Thyroid gland (tissue), 4 donors: Measurements from ENCODE around the gene CACNA2D3.

ENCODE experiments used
- CTCF ChIP-seq, 6 experiments: fragments of 200-600 bp in 3 of 6; fragments of 450-650 bp in 3 of 6; sonication (generic) in 3 of 6; IDR thresholded peaks; one replicate each; pipeline ENCODE4 v1.5.1; 2016 to 2019; ENCODE audit warnings: antibody characterized with exemption in 6 of 6, mild to moderate bottlenecking in 2 of 6, inconsistent platforms in 1 of 6, moderate library complexity in 1 of 6
- POLR2A ChIP-seq, 2 donors: fragments of 450-650 bp; IDR thresholded peaks; one replicate each; pipeline ENCODE4 v1.6.1; 2017; ENCODE audit warnings: antibody characterized with exemption in 2 of 2, mild to moderate bottlenecking in 2 of 2, moderate library complexity in 1 of 2

- TF ChIP-seq CTCF (IDR thresholded peaks at IDR 0.05) (no peak), POLR2A (IDR thresholded peaks at IDR 0.05) (no peak)
Observed at GRCh38 chr3:54917174-54917573, 794.8 kb downstream of the CACNA2D3 start.
